SK-MEL-5 (cell line): ENCODE data around the gene NAV2. TPM values are rescaled to one million over a fixed set of nuclear protein-coding genes. Genes with fewer than 3 reads are reported as not detected.

Experiments used
- DNase-seq: peaks from one replicate; pipeline ENCODE4 v3.0.0-alpha.2; 2016; ENCODE audit warnings: low read depth, low spot score
- in situ Hi-C: cut with HindIII; loops from 2 replicates; pipeline ENCODE4 v1.10.0; 2016; ENCODE audit warnings: low sequenced_read_pairs, high pct_unique_total_duplicates, low pct_unique_long_range_greater_than_20kb
- total RNA-seq: library from RNA; depleted of rRNA; stranded (reverse); fragments of >200 nt; shearing (Covaris generic); gene quantifications from 2 replicates; pipeline ENCODE4 v1.2.3, GENCODE V29; 2014

The NAV2 gene
- total RNA-seq, 1 experiment from 2014 or later: 14.5 TPM

- DNase-seq: no peak
- in situ Hi-C loops: no loop called here
Observed at GRCh38 chr11:20008871-20009644, 296.4 kb downstream of the NAV2 start.

- in situ Hi-C loops: no loop called here
- DNase-seq: no peak
Observed at GRCh38 chr11:20010156-20010850, 297.7 kb downstream of the NAV2 start.

GRCh38 chr11:20010851-20011225 lies 298.2 kb downstream of the NAV2 start:
- no peak for DNase-seq
- in situ Hi-C loops: no loop called here

- no peak for DNase-seq
- in situ Hi-C loops: no loop called here
Observed at GRCh38 chr11:20011307-20011951, 298.8 kb downstream of the NAV2 start.

GRCh38 chr11:20013346-20014066 lies 300.9 kb downstream of the NAV2 start:
- no peak for DNase-seq
- in situ Hi-C loops: no loop called here

GRCh38 chr11:20014067-20014402 lies 301.4 kb downstream of the NAV2 start:
- DNase-seq: no peak
- in situ Hi-C loops: no loop called here

GRCh38 chr11:20015101-20015500 lies 302.5 kb downstream of the NAV2 start:
- in situ Hi-C loops: no loop called here
- DNase-seq: no peak

GRCh38 chr11:20015529-20016427 lies 303.1 kb downstream of the NAV2 start:
- peak; percentile 20 for DNase-seq
- in situ Hi-C loops: no loop called here

- no peak for DNase-seq
- in situ Hi-C loops: no loop called here
Observed at GRCh38 chr11:20016526-20016925, 303.9 kb downstream of the NAV2 start.

GRCh38 chr11:20017320-20017719 lies 304.7 kb downstream of the NAV2 start:
- in situ Hi-C loops: no loop called here
- no peak for DNase-seq

GRCh38 chr11:20020198-20020597 lies 307.6 kb downstream of the NAV2 start:
- in situ Hi-C loops: no loop called here
- no peak for DNase-seq

- in situ Hi-C loops: no loop called here
- DNase-seq: no peak
Observed at GRCh38 chr11:20020716-20021115, 308.1 kb downstream of the NAV2 start.

GRCh38 chr11:20021212-20021611 lies 308.6 kb downstream of the NAV2 start:
- no peak for DNase-seq
- in situ Hi-C loops: no loop called here

GRCh38 chr11:20021771-20022362 lies 309.2 kb downstream of the NAV2 start:
- DNase-seq: no peak

GRCh38 chr11:20022363-20023081 lies 309.9 kb downstream of the NAV2 start:
- no peak for DNase-seq
- in situ Hi-C loops: no loop called here

More at GRCh38 chr11:20021771-20022362, 309.2 kb downstream of the NAV2 start:
- in situ Hi-C loops: no loop called here

GRCh38 chr11:20023082-20023426 lies 310.4 kb downstream of the NAV2 start:
- no peak for DNase-seq
- in situ Hi-C loops: no loop called here
